BE2C (cell line): ENCODE results near the gene PHACTR1.
"Not testable (repeated sequence)": the region's sequence is repeated elsewhere in the genome, so short reads cannot be mapped to it uniquely, and the experiment has no call there.

ENCODE experiments used
- DNase-seq: peaks from one replicate; pipeline ENCODE4 v3.0.0-alpha.2; 2020
- H3K27me3 ChIP-seq: fragments of 250-450 bp; sonication (Bioruptor Pico); 2 replicates; pipeline ENCODE4 v1.5.1; 2020; ENCODE audit warnings: mild to moderate bottlenecking
- H3K36me3 ChIP-seq: fragments of 250-450 bp; sonication (Bioruptor Pico); 2 replicates; pipeline ENCODE4 v1.5.1; 2020; ENCODE audit warnings: mild to moderate bottlenecking
- H3K4me1 ChIP-seq: fragments of 250-450 bp; sonication (Bioruptor Pico); 2 replicates; pipeline ENCODE4 v1.5.1; 2020
- H3K4me3 ChIP-seq: 2 replicates; pipeline ENCODE4 v1.5.1; 2011; ENCODE audit warnings: low read depth, low read length
- H3K9me3 ChIP-seq: fragments of 250-450 bp; sonication (Bioruptor Pico); 2 replicates; pipeline ENCODE4 v1.5.1; 2020
- TF ChIP-seq, protein P1 (sequence below): IDR thresholded peaks from 2 replicates; pipeline ENCODE4 v1.5.1; 2012; ENCODE audit warnings: mild to moderate bottlenecking, low read depth, low read length

The PHACTR1 gene

DNA sequence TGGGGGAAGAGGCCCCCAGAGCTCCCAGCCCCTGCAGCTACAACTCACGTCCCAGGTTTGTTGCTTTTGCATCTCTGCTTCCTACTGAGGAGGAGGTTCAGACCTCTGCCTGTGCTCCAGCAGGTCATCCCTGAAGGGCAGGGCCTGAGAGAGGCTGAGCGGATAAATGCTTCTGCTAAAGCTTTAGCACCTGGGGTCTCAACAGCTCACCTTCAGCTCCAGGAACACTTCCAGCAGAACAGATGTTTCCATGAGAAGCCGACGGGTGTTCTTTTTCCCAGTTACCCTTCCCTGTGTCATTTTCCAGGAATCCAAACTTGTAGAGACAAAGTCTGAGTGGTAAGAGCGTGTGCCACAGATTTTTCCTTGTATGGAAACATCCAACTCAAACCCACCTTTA, 403.0 kb downstream of the PHACTR1 start:
- TF ChIP-seq, protein P1, sequence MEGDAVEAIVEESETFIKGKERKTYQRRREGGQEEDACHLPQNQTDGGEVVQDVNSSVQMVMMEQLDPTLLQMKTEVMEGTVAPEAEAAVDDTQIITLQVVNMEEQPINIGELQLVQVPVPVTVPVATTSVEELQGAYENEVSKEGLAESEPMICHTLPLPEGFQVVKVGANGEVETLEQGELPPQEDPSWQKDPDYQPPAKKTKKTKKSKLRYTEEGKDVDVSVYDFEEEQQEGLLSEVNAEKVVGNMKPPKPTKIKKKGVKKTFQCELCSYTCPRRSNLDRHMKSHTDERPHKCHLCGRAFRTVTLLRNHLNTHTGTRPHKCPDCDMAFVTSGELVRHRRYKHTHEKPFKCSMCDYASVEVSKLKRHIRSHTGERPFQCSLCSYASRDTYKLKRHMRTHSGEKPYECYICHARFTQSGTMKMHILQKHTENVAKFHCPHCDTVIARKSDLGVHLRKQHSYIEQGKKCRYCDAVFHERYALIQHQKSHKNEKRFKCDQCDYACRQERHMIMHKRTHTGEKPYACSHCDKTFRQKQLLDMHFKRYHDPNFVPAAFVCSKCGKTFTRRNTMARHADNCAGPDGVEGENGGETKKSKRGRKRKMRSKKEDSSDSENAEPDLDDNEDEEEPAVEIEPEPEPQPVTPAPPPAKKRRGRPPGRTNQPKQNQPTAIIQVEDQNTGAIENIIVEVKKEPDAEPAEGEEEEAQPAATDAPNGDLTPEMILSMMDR: no peak
- H3K4me1 ChIP-seq: no peaks in the 10 kb centered on the region
- no peaks in the 10 kb centered on the region for H3K9me3 ChIP-seq
- H3K4me3 ChIP-seq: no peak overlapping the region
- no peak for DNase-seq
- H3K27me3 ChIP-seq: no peaks in the 10 kb centered on the region
- H3K36me3 ChIP-seq: no peaks in the 10 kb centered on the region

DNA sequence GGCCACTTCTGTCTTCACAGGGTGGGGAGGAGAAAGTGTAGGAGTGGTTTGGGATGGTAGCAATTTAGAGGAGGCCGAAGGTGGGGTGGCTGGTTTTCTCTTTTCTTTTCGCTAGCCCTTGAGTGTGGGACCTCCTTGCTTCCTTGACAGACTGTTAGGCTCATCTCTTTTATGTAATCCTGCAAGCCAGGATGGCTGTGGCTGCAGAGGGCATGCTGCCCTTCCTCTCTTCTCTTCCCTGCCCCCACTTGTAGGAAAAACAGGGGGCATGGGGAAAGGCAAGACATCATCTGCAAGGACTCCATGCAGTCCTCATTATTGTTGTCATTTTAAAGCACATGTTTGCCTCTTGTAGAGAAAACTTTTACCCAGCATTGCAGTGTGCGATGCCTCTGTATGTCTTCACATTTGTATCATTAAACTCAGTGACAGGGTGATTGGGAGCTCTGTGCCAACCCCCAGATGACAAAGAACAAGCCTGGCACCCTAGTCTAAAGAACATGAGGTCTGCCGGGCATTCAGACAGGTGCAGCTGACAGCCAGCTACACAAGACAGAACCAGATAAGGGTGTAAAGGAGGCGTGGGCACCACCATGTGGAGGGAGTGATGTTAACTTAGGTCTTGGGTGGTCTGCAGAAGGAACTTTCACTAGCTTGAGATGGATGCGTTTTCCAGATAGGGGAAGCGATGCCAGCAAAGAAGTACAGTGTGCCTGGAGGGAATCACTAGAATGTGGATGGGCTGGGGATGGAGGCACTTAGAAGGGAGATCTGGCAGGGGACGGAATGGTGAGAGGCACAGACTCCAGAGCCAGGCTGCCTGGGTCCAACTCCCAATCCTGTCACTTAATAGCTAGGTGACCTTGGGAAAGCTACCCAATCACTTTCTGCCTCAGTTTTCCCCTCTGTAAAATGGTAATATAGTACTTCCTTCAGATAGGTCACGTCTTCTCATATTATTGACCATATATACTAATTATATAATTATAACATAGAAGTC, 404.2 kb downstream of the PHACTR1 start:
- Histone ChIP-seq H3K9me3 (no peaks in the 10 kb centered on the region), H3K4me3 (no peak overlapping the region), H3K36me3 (no peaks in the 10 kb centered on the region), H3K27me3 (no peaks in the 10 kb centered on the region), H3K4me1 (no peaks in the 10 kb centered on the region)
- DNase-seq: no peak
- TF ChIP-seq, protein P1: no peak

DNA sequence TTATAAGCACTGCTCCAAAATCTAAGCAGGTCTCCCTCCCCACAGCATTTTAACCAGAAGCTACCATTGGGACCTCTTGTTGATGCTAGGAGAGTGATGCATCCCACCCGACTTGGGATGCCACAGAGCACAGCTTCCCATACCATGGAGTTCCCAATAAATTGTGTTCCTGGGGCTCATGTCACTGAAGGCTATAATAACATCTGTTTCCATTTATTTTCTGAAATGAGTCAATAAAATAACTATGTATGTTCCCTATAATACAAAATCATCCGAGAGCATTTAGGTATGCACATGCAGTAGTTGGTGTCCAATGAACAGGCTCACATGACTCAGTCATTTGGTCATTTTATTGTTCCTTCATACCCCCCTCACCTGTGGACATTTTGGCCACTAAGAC, 407.6 kb downstream of the PHACTR1 start:
- Histone ChIP-seq H3K9me3 (no peaks in the 10 kb centered on the region), H3K4me1 (no peaks in the 10 kb centered on the region), H3K36me3 (no peaks in the 10 kb centered on the region), H3K4me3 (no peak overlapping the region), H3K27me3 (no peaks in the 10 kb centered on the region)
- TF ChIP-seq, protein P1: no peak
- no peak for DNase-seq

DNA sequence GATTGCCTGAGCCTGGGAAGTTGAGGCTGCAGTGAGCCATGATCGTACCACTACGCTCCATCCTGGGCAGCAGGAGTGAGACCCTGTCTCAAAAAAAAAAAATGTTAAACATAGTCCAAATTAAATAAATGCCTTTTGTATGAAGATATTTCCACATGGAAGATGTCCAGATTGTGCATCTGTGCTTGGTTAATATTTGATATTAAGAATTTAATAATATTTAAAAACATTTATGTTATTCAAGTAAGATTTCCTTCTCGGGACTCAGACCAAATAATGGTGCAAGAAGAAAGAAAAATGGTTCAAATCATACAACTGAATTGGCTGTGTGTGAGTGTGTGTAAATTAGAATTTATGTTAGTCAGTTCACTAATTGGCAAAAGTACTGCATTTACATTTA, 409.3 kb downstream of the PHACTR1 start:
- Histone ChIP-seq H3K9me3 (no peaks in the 10 kb centered on the region), H3K36me3 (no peaks in the 10 kb centered on the region), H3K27me3 (no peaks in the 10 kb centered on the region), H3K4me1 (no peaks in the 10 kb centered on the region), H3K4me3 (no peak overlapping the region)
- TF ChIP-seq, protein P1: no peak
- no peak for DNase-seq

DNA sequence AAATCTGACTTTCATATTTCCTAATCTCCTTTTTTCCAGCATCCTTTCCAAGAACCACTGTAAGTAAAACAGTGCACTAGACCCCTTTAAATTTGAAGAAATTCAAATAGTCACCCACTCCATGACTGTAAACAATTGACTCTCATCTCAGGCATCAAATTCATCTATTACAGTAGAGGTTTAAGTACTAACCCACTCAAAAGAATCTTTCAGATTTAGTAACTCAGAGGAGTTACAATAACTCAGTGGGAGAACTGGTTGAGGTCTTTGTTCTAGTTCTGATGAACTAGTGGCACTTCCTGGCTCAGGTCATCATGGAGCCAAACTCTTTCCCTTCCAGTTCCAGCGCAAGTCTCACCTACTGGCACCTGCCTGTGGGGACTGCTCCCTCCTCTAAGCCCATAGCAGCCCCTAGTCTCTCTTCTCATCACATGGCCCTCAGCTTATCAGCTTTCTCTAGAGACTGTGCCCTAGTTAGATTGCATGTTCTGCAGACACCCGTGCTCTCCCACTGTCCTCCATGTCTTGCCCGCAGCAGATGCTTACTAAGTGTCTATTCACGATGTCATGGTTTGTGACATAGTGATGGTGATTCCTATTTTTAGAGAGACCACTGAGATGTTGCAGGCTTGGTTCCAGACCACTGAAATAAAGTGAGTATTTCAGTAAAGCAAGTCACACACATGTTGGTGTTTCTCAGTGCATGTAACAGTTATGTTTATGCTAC, 415.5 kb downstream of the PHACTR1 start:
- no peak for DNase-seq
- Histone ChIP-seq H3K27me3 (no peaks in the 10 kb centered on the region), H3K36me3 (no peaks in the 10 kb centered on the region), H3K9me3 (no peaks in the 10 kb centered on the region), H3K4me3 (no peak overlapping the region), H3K4me1 (no peaks in the 10 kb centered on the region)
- TF ChIP-seq, protein P1: no peak

DNA sequence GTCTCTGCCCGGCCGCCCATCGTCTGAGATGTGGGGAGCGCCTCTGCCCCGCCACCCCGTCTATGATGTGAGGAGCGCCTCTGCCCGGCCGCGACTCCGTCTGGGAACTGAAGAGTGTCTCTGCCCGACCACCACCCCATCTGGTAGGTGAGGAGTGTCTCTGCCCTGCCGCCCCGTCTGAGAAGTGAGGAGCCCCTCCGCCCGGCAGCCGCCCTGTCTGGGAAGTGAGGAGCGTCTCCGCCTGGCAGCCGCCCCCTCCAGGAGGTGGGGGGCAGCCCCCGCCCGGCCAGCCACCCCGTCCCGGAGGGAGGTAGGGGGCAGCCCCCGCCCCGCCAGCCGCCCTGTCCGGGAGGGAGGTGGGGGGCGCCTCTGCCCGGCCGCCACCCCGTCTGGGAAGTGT, 417.3 kb downstream of the PHACTR1 start:
- not testable (repeated sequence) for H3K36me3 ChIP-seq, H3K9me3 ChIP-seq, H3K4me1 ChIP-seq, H3K27me3 ChIP-seq, H3K4me3 ChIP-seq, DNase-seq
